H9 (cell line): Measurements from ENCODE around the gene ZMYND11. TPM values are rescaled to one million over a fixed set of nuclear protein-coding genes. Genes with fewer than 3 reads are reported as not detected.

Source experiments
- DNase-seq: peaks from one replicate; pipeline ENCODE4 v3.0.0-alpha.2; 2017
- H2AFZ ChIP-seq: one replicate; pipeline ENCODE4 v1.6.1; 2013; ENCODE audit warnings: mild to moderate bottlenecking, low read length, control low read depth, moderate library complexity
- H2AK5ac ChIP-seq: 2 replicates; pipeline ENCODE4 v1.6.1; 2013; ENCODE audit warnings: low read length, control low read depth, mixed read lengths; ENCODE audit not compliant: insufficient read length
- H2BK120ac ChIP-seq: one replicate; pipeline ENCODE4 v1.6.1; 2013; ENCODE audit warnings: low read depth, mild to moderate bottlenecking, low read length, control low read depth, inconsistent platforms; ENCODE audit not compliant: poor library complexity, severe bottlenecking
- H2BK12ac ChIP-seq: 2 replicates; pipeline ENCODE4 v1.6.1; 2013; ENCODE audit warnings: low read length, control low read depth, mixed read lengths, low read depth; ENCODE audit not compliant: insufficient read length
- H2BK15ac ChIP-seq: 2 replicates; pipeline ENCODE4 v1.6.1; 2013; ENCODE audit warnings: low read depth, low read length, control low read depth
- H2BK20ac ChIP-seq: one replicate; pipeline ENCODE4 v1.6.1; 2013; ENCODE audit warnings: low read depth, mild to moderate bottlenecking, low read length, control low read depth, inconsistent platforms; ENCODE audit not compliant: poor library complexity, severe bottlenecking
- H2BK5ac ChIP-seq: 2 replicates; pipeline ENCODE4 v1.6.1; 2013; ENCODE audit warnings: low read length, control low read depth, mixed read lengths; ENCODE audit not compliant: insufficient read length
- H3K14ac ChIP-seq: 2 replicates; pipeline ENCODE4 v1.6.1; 2013; ENCODE audit warnings: low read length, control low read depth; ENCODE audit not compliant: insufficient read depth
- H3K18ac ChIP-seq: 2 replicates; pipeline ENCODE4 v1.6.1; 2013; ENCODE audit warnings: low read depth, mild to moderate bottlenecking, mixed read lengths, low read length, control low read depth; ENCODE audit not compliant: insufficient read length
- H3K23ac ChIP-seq: 2 replicates; pipeline ENCODE4 v1.6.1; 2013; ENCODE audit warnings: low read length, control low read depth, mixed read lengths, low read depth; ENCODE audit not compliant: insufficient read length
- H3K23me2 ChIP-seq: 2 replicates; pipeline ENCODE4 v1.6.1; 2013; ENCODE audit warnings: low read depth, mild to moderate bottlenecking, mixed read lengths, low read length, control low read depth; ENCODE audit not compliant: insufficient read length, poor library complexity, severe bottlenecking
- H3K27ac ChIP-seq: 2 replicates; pipeline ENCODE4 v1.5.1; 2013; ENCODE audit warnings: low read length, control low read depth, mixed read lengths, low read depth; ENCODE audit not compliant: insufficient read length
- H3K27me3 ChIP-seq: 2 replicates; pipeline ENCODE4 v1.6.1; 2013; ENCODE audit warnings: low read length, control low read depth, inconsistent platforms; ENCODE audit not compliant: insufficient read depth
- H3K4ac ChIP-seq: 2 replicates; pipeline ENCODE4 v1.6.1; 2013; ENCODE audit warnings: low read depth, mild to moderate bottlenecking, control low read depth, inconsistent platforms, low read length, moderate library complexity
- H3K4me1 ChIP-seq: 2 replicates; pipeline ENCODE4 v1.6.1; 2013; ENCODE audit warnings: low read length, control low read depth, inconsistent platforms; ENCODE audit not compliant: insufficient read depth
- H3K4me2 ChIP-seq: 2 replicates; pipeline ENCODE4 v1.6.1; 2013; ENCODE audit warnings: low read length, control low read depth, mixed read lengths; ENCODE audit not compliant: insufficient read length, insufficient read depth
- H3K56ac ChIP-seq: 2 replicates; pipeline ENCODE4 v1.6.1; 2013; ENCODE audit warnings: low read depth, mild to moderate bottlenecking, mixed read lengths, low read length, control low read depth; ENCODE audit not compliant: insufficient read length
- H3K79me1 ChIP-seq: 2 replicates; pipeline ENCODE4 v1.6.1; 2013; ENCODE audit warnings: low read depth, mild to moderate bottlenecking, moderate library complexity, low read length, control low read depth, inconsistent platforms; ENCODE audit not compliant: insufficient read depth, poor library complexity, severe bottlenecking
- H3K79me2 ChIP-seq: 2 replicates; pipeline ENCODE4 v1.6.1; 2013; ENCODE audit warnings: low read length, control low read depth, inconsistent platforms; ENCODE audit not compliant: insufficient read depth
- H3K9ac ChIP-seq: 2 replicates; pipeline ENCODE4 v1.6.1; 2013; ENCODE audit warnings: low read length, control low read depth, mixed read lengths; ENCODE audit not compliant: insufficient read length; ENCODE audit errors: extremely low read depth
- H3K9me3 ChIP-seq: one replicate; pipeline ENCODE4 v1.6.1; 2013; ENCODE audit warnings: low read depth, low read length, inconsistent platforms; ENCODE audit not compliant: control insufficient read depth
- H3T11ph ChIP-seq: one replicate; pipeline ENCODE4 v1.6.1; 2013; ENCODE audit warnings: mild to moderate bottlenecking, low read length, control low read depth, inconsistent platforms
- H4K20me1 ChIP-seq: one replicate; pipeline ENCODE4 v1.6.1; 2013; ENCODE audit not compliant: control insufficient read depth, insufficient read length, insufficient read depth
- H4K5ac ChIP-seq: 2 replicates; pipeline ENCODE4 v1.6.1; 2013; ENCODE audit warnings: low read depth, mild to moderate bottlenecking, mixed read lengths, low read length, control low read depth; ENCODE audit not compliant: insufficient read length
- H4K8ac ChIP-seq: replicated peaks from 2 replicates; pipeline ENCODE4 v1.6.1; 2013; ENCODE audit warnings: low read length, control low read depth, mixed read lengths, low read depth; ENCODE audit not compliant: insufficient read length
- H4K91ac ChIP-seq: 2 replicates; pipeline ENCODE4 v1.6.1; 2013; ENCODE audit warnings: low read depth, mild to moderate bottlenecking, moderate library complexity, mixed read lengths, low read length, control low read depth; ENCODE audit not compliant: insufficient read length
- H3K27ac Mint-ChIP-seq, 3 experiments: 2 replicates in 2 of 3; 3 replicates in 1 of 3; pipeline ENCODE4 v1.8.0; 2020 to 2021; ENCODE audit warnings: mixed read lengths in 3 of 3, mild to moderate bottlenecking in 1 of 3, moderate library complexity in 1 of 3
- H3K27me3 Mint-ChIP-seq: 2 replicates; pipeline ENCODE4 v1.8.0; 2021; ENCODE audit warnings: low read depth, mild to moderate bottlenecking, moderate library complexity, mixed read lengths
- H3K36me3 Mint-ChIP-seq, 3 experiments: 2 replicates in 2 of 3; 3 replicates in 1 of 3; pipeline ENCODE4 v1.8.0; 2020 to 2021; ENCODE audit warnings: low read depth in 3 of 3, mixed read lengths in 3 of 3; ENCODE audit not compliant: insufficient read depth in 1 of 3
- H3K4me1 Mint-ChIP-seq, 2 experiments: 2 replicates each; pipeline ENCODE4 v1.8.0; 2020; ENCODE audit warnings: mixed read lengths in 2 of 2
- H3K4me3 Mint-ChIP-seq, 2 experiments: 2 replicates in 1 of 2; 3 replicates in 1 of 2; pipeline ENCODE4 v1.8.0; 2020 to 2021; ENCODE audit warnings: mild to moderate bottlenecking in 2 of 2, mixed read lengths in 2 of 2, moderate library complexity in 1 of 2
- H3K9me3 Mint-ChIP-seq, 2 experiments: 2 replicates in 1 of 2; 3 replicates in 1 of 2; pipeline ENCODE4 v1.8.0; 2020; ENCODE audit warnings: mild to moderate bottlenecking in 2 of 2, mixed read lengths in 2 of 2, moderate library complexity in 1 of 2
- CTCF ChIP-seq: fragments of 200-600 bp; sonication (generic); conservative IDR thresholded peaks from 3 replicates; pipeline ENCODE4 v1.8.0; 2021; ENCODE audit warnings: antibody characterized with exemption, mild to moderate bottlenecking
- WGBS: extraction: QIAGEN DNeasy Blood & Tissue Kit; methylation state at CpG from one replicate; pipeline ENCODE4 v1.1.7; 2013; ENCODE audit warnings: missing lambda C conversion rate, low lambda C conversion rate, mixed read lengths; ENCODE audit not compliant: insufficient read length; ENCODE audit errors: extremely low coverage; 5-methylcytosine and 5-hydroxymethylcytosine counted together
- total RNA-seq: library from RNA; stranded (reverse); gene quantifications from 2 replicates; pipeline ENCODE4 v1.2.1, GENCODE V29; 2021

The ZMYND11 gene
- total RNA-seq, 1 experiment from 2014 or later = 33.7 TPM

GRCh38 chr10:194281-194680 lies 59.0 kb downstream of the ZMYND11 start:
- Histone ChIP-seq H4K5ac (no peak overlapping the region), H3K27ac (no peak overlapping the region), H3K23me2 (no peaks in the 10 kb centered on the region), H3K56ac (no peak overlapping the region), H3K79me1 (no peaks in the 10 kb centered on the region), H2BK5ac (no peak overlapping the region), H3K4ac (no peak overlapping the region), H3K14ac (no peak overlapping the region), H2BK15ac (no peak overlapping the region), H4K8ac (no peak overlapping the region), H3K23ac (no peak overlapping the region), H2AK5ac (no peak overlapping the region), H3K4me2 (no peak overlapping the region), H3K18ac (no peak overlapping the region), H2BK120ac (no peak overlapping the region), H3K9ac (no peak overlapping the region), H3K79me2 (no peaks in the 10 kb centered on the region), H4K91ac (no peak overlapping the region), H3K9me3 (no peaks in the 10 kb centered on the region), H2AFZ (no peak overlapping the region), H2BK20ac (no peak overlapping the region), H3K4me1 (peaks cover 5% of the 10 kb centered on the region; the same call in 1 of the 2 replicates), H4K20me1 (no peaks in the 10 kb centered on the region), H3T11ph (no peak overlapping the region), H2BK12ac (no peak overlapping the region), H3K27me3 (no peaks in the 10 kb centered on the region)
- H3K27ac Mint-ChIP-seq = no peak overlapping the region
- H3K4me1 Mint-ChIP-seq = peaks cover 11 to 12% of the 10 kb centered on the region in 2 experiments
- no peaks in the 10 kb centered on the region for H3K27me3 Mint-ChIP-seq
- H3K9me3 Mint-ChIP-seq = no peaks in the 10 kb centered on the region
- no peak for DNase-seq
- H3K36me3 Mint-ChIP-seq = peaks cover 0 to 3% (median 0%) of the 10 kb centered on the region in 3 experiments; a peak in 2 of 7 replicates
- WGBS = no CpG with 5 or more reads among the region's 5 CpGs
- no peak for TF ChIP-seq CTCF
- H3K4me3 Mint-ChIP-seq = no peak overlapping the region
